HG03571 (cell line): ENCODE results near the gene MYO16.

Source experiments
- ATAC-seq: cut with Tn5 transposase; IDR thresholded peaks from one replicate; pipeline ENCODE4 v1.9.1; 2021; ENCODE audit not compliant: unreplicated experiment

The MYO16 gene

GRCh38 chr13:109256866-109257760 lies 627.7 kb downstream of the MYO16 start:
- no peak for ATAC-seq
